Sigmoid colon (tissue), 4 donors: Measurements from ENCODE around the gene EVL.

Experiments
- CTCF ChIP-seq, 4 experiments: fragments of 450-650 bp in 3 of 4; fragments of 200-600 bp in 1 of 4; IDR thresholded peaks; one replicate each; pipeline ENCODE4 v1.5.1; 2016 to 2019; ENCODE audit warnings: antibody characterized with exemption in 4 of 4, mild to moderate bottlenecking in 3 of 4, moderate library complexity in 2 of 4
- POLR2AphosphoS5 ChIP-seq, 4 donors: sonication (generic); formaldehyde crosslinking; IDR thresholded peaks; one replicate each; pipeline ENCODE4 v1.6.1; 2017; ENCODE audit warnings: antibody characterized with exemption in 4 of 4

- no peak for TF ChIP-seq POLR2AphosphoS5 (IDR thresholded peaks at IDR 0.05)
- no peak for TF ChIP-seq CTCF (IDR thresholded peaks at IDR 0.05)
Measured at GRCh38 chr14:100092832-100093231, 27.6 kb downstream of the EVL start.
